Measurements from ENCODE around the gene OR51V1.

DNA sequence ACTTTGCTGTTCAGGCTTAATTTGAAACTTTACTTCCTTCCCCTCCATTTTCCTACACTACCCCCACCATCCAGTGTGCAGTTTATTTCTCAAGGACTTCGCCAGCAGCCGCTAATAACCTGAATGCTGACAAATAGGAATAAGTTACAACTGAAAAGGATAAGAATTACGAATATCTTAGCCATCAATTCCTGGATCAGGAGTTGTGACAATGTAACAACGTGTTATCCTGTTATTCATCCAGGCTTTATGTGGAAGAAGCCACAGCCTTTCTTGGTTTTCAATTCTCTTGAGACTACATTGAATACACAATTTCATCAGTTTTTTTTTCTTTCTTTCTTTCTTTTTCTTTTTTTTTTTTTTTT lies 43.3 kb upstream of the OR51V1 start:
- TF ChIP-seq POLR2A (IDR thresholded peaks at IDR 0.05), result no peak
- TF ChIP-seq, protein P1, sequence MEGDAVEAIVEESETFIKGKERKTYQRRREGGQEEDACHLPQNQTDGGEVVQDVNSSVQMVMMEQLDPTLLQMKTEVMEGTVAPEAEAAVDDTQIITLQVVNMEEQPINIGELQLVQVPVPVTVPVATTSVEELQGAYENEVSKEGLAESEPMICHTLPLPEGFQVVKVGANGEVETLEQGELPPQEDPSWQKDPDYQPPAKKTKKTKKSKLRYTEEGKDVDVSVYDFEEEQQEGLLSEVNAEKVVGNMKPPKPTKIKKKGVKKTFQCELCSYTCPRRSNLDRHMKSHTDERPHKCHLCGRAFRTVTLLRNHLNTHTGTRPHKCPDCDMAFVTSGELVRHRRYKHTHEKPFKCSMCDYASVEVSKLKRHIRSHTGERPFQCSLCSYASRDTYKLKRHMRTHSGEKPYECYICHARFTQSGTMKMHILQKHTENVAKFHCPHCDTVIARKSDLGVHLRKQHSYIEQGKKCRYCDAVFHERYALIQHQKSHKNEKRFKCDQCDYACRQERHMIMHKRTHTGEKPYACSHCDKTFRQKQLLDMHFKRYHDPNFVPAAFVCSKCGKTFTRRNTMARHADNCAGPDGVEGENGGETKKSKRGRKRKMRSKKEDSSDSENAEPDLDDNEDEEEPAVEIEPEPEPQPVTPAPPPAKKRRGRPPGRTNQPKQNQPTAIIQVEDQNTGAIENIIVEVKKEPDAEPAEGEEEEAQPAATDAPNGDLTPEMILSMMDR (IDR thresholded peaks at IDR 0.05), result no peak

Measured in transverse colon (tissue), 3 donors.